Osteoblast (primary cell): ENCODE data around the gene UMPS. TPM values are rescaled to one million over a fixed set of nuclear protein-coding genes. Genes with fewer than 3 reads are reported as not detected.

Source experiments
- DNase-seq: peaks from one replicate; pipeline ENCODE4 v3.0.0; 2011; ENCODE audit warnings: low spot score, mixed read lengths; ENCODE audit not compliant: insufficient read length; ENCODE audit errors: missing footprints
- H2AFZ ChIP-seq: 2 replicates; pipeline ENCODE4 v1.6.0; 2011; ENCODE audit warnings: mild to moderate bottlenecking, low read length
- H3K27ac ChIP-seq: 2 replicates; pipeline ENCODE4 v1.5.1; 2011; ENCODE audit warnings: mild to moderate bottlenecking, low read depth, low read length, moderate library complexity
- H3K27me3 ChIP-seq: 2 replicates; pipeline ENCODE4 v1.6.0; 2012; ENCODE audit warnings: mild to moderate bottlenecking, control low read depth, inconsistent platforms, low read length, moderate library complexity; ENCODE audit not compliant: insufficient read depth
- H3K36me3 ChIP-seq: 2 replicates; pipeline ENCODE4 v1.5.1; 2011; ENCODE audit warnings: mild to moderate bottlenecking, low read length, control low read depth, moderate library complexity; ENCODE audit not compliant: insufficient read depth
- H3K4me1 ChIP-seq: 2 replicates; pipeline ENCODE4 v1.5.1; 2011; ENCODE audit warnings: mild to moderate bottlenecking, low read length, control low read depth, moderate library complexity; ENCODE audit not compliant: insufficient read depth
- H3K4me2 ChIP-seq: 2 replicates; pipeline ENCODE4 v1.6.0; 2011; ENCODE audit warnings: mild to moderate bottlenecking, low read length; ENCODE audit not compliant: insufficient read depth
- H3K4me3 ChIP-seq: fragments of 200-600 bp; sonication (generic); 3 replicates; pipeline ENCODE4 v1.5.1; 2012; ENCODE audit warnings: mild to moderate bottlenecking, low read length, inconsistent platforms; ENCODE audit not compliant: insufficient read depth
- H3K79me2 ChIP-seq: 2 replicates; pipeline ENCODE4 v1.6.0; 2012; ENCODE audit warnings: mild to moderate bottlenecking, low read length, control low read depth, inconsistent platforms; ENCODE audit not compliant: insufficient read depth
- H3K9me3 ChIP-seq: 2 replicates; pipeline ENCODE4 v1.5.1; 2011; ENCODE audit warnings: low read depth, low read length, control low read depth
- H4K20me1 ChIP-seq: 2 replicates; pipeline ENCODE4 v1.6.0; 2012; ENCODE audit warnings: mild to moderate bottlenecking, low read length, control low read depth; ENCODE audit not compliant: insufficient read depth
- total RNA-seq: library from RNA; depleted of rRNA; stranded (reverse); fragments of >200 nt; gene quantifications from 2 replicates; pipeline ENCODE4 v1.2.3, GENCODE V29; 2012
- TF ChIP-seq, protein P1 (sequence below): IDR thresholded peaks from 2 replicates; pipeline ENCODE4 v1.5.1; 2011; ENCODE audit warnings: mild to moderate bottlenecking, low read depth, low read length, moderate library complexity; ENCODE audit errors: extremely low read depth

Gene UMPS
- total RNA-seq, 1 donor: 19.5 TPM

DNA sequence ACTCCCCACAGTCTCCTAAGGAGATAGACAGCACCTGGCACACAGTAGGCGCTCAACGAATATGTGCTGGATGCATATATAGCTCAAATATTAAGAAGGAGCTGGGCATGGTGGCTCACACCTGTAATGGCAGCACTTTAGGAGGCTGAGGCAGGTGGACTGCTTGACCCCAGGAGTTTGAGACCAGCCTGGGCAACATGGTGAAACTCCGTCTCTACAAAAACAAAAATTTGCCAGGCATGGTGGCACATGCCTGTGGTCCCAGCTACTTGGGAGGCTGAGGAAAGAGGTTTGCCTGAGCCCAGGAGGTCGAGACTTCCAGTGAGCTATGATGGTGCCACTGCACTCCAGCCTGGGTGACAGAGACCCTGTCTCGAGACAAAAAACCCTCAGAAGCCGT, 37.4 kb downstream of the UMPS start:
- no peak overlapping the region for H3K4me2 ChIP-seq
- no peak overlapping the region for H3K27ac ChIP-seq
- peaks cover 65% of the 10 kb centered on the region for H3K36me3 ChIP-seq
- H3K4me3 ChIP-seq: no peak overlapping the region
- no peak overlapping the region for H2AFZ ChIP-seq
- H3K79me2 ChIP-seq: no peaks in the 10 kb centered on the region
- no peak for DNase-seq
- peaks cover 10% of the 10 kb centered on the region for H3K4me1 ChIP-seq
- no peaks in the 10 kb centered on the region for H3K27me3 ChIP-seq
- H3K9me3 ChIP-seq: no peaks in the 10 kb centered on the region
- peaks cover 2% of the 10 kb centered on the region for H4K20me1 ChIP-seq
- TF ChIP-seq, protein P1, sequence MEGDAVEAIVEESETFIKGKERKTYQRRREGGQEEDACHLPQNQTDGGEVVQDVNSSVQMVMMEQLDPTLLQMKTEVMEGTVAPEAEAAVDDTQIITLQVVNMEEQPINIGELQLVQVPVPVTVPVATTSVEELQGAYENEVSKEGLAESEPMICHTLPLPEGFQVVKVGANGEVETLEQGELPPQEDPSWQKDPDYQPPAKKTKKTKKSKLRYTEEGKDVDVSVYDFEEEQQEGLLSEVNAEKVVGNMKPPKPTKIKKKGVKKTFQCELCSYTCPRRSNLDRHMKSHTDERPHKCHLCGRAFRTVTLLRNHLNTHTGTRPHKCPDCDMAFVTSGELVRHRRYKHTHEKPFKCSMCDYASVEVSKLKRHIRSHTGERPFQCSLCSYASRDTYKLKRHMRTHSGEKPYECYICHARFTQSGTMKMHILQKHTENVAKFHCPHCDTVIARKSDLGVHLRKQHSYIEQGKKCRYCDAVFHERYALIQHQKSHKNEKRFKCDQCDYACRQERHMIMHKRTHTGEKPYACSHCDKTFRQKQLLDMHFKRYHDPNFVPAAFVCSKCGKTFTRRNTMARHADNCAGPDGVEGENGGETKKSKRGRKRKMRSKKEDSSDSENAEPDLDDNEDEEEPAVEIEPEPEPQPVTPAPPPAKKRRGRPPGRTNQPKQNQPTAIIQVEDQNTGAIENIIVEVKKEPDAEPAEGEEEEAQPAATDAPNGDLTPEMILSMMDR: no peak

DNA sequence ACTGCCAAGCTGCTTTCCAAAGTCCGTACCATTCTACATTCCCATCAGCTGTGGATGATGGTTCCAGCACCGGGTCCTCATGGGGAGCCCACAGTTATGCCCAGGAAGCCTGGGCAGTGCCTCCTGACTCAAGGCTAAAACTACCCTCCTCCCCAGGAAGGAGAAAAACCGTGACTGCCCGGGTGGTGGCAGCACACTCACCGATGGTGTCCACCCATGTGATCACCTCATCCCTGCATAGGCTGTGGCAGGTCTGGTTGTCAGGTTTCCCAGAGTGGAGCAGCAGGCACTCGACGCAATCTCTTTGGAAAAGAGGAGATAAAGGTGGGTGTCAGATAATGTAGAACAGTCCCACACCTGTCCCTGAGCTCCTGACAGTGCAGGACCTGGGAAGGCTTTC, 38.6 kb downstream of the UMPS start:
- DNase-seq: no peak
- Histone ChIP-seq H3K4me1 (peaks cover 12% of the 10 kb centered on the region), H3K27ac (no peak overlapping the region), H3K27me3 (no peaks in the 10 kb centered on the region), H4K20me1 (peaks cover 2% of the 10 kb centered on the region), H3K4me2 (no peak overlapping the region), H3K4me3 (no peak overlapping the region), H3K79me2 (peaks cover 3% of the 10 kb centered on the region), H2AFZ (no peak overlapping the region), H3K9me3 (no peaks in the 10 kb centered on the region), H3K36me3 (peaks cover 54% of the 10 kb centered on the region)
- TF ChIP-seq, protein P1: peak; percentile 23

DNA sequence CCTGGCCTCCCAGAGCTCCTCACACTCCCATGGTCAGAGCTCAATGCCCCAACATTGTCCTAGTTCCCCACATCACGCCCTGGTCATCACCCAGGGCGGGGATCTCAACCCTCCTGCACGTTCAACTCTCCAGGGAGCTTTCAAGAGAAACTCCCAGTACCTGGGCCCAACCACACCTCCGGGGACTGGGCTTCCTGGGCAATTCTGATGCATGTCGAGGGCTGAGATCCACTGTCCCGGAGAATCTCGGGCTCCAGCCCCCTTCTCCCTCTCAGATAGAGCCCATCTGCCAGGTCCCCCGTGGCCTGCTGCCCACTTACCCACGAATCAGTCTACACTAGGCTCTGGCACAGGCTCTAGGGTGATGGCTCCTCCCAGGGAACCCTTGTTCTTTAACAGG, 39.2 kb downstream of the UMPS start:
- no peak overlapping the region for H3K27ac ChIP-seq
- H3K4me1 ChIP-seq: peaks cover 18% of the 10 kb centered on the region
- H3K79me2 ChIP-seq: peaks cover 4% of the 10 kb centered on the region
- no peaks in the 10 kb centered on the region for H3K27me3 ChIP-seq
- no peaks in the 10 kb centered on the region for H3K9me3 ChIP-seq
- peaks cover 2% of the 10 kb centered on the region for H4K20me1 ChIP-seq
- peaks cover 48% of the 10 kb centered on the region for H3K36me3 ChIP-seq
- DNase-seq: no peak
- H2AFZ ChIP-seq: no peak overlapping the region
- no peak overlapping the region for H3K4me2 ChIP-seq
- TF ChIP-seq, protein P1: no peak
- H3K4me3 ChIP-seq: no peak overlapping the region

DNA sequence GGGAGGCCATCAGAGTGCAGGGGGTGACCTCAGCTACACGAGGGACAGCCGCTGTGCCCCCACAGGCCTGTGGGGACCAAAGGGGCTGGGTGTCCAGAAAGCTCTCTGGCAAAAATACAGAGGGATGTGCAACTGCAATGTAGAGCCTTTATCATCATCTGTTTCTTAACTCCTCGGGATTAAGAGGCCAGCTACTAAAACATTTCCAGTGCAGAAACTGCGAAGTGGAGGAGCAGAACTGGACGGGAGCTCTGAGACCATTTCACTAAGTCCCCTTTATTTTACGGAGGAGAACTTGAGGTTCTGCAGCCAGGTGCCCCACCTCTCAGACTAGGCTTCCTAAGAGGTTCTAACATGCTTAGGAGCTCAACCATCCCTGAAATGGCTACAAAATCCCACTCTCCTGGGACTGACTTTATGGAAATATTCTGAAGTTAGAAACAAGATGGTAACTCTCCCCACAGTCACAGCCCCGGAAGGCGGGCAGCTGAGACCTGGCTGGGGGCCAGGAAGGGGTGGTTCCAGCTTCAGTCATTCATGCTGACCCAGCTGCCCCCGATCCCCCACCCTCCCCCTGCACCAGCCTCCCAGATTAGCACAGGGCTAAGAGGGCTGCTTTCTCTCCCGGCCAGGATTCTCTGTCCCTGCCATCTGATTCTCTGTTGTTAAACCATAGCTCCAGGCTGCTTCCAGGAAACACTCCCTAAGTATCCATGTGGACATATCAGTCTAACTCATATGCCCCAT, 40.3 kb downstream of the UMPS start:
- Histone ChIP-seq H3K27me3 (no peaks in the 10 kb centered on the region), H3K27ac (no peak overlapping the region), H3K4me2 (no peak overlapping the region), H3K4me1 (peaks cover 26% of the 10 kb centered on the region), H2AFZ (no peak overlapping the region), H3K79me2 (peaks cover 11% of the 10 kb centered on the region), H3K9me3 (no peaks in the 10 kb centered on the region), H3K4me3 (no peak overlapping the region), H3K36me3 (peaks cover 37% of the 10 kb centered on the region), H4K20me1 (peaks cover 2% of the 10 kb centered on the region)
- DNase-seq: no peak
- TF ChIP-seq, protein P1: no peak
